B cell (primary cell): Measurements from ENCODE around the gene BMF. TPM values are rescaled to one million over a fixed set of nuclear protein-coding genes. Genes with fewer than 3 reads are reported as not detected.
A peak's percentile ranks its signal among the peaks of the same experiment; 100 is the strongest.

Source experiments
- ATAC-seq: fragments of 200-7000 bp; cut with Tn5 transposase; one replicate; pipeline ENCODE4 v1.10.0; 2021; ENCODE audit warnings: low read depth, mild to moderate bottlenecking, moderate number of reproducible peaks, moderate library complexity
- CTCF ChIA-PET: fragments of 350-600 bp; sonication (Branson Sonifier 250); formaldehyde crosslinking; loops from one replicate; lab custom pipeline; 2021; ENCODE audit warnings: antibody characterized with exemption, inconsistent platforms; lab: Charles Lee
- POLR2A ChIA-PET: fragments of 350-600 bp; sonication (Branson Sonifier 250); formaldehyde crosslinking; loops from one replicate; lab custom pipeline; 2021; ENCODE audit warnings: antibody characterized with exemption; lab: Charles Lee
- DNase-seq: peaks from one replicate; pipeline ENCODE4 v3.0.0; 2013
- H2AFZ ChIP-seq: 2 replicates; pipeline ENCODE4 v1.6.1; 2012; ENCODE audit warnings: mild to moderate bottlenecking, low read depth, low read length; ENCODE audit not compliant: insufficient read depth, poor library complexity, severe bottlenecking
- H3K27ac ChIP-seq, 2 donors: 1 replicate in 1 of 2; 2 replicates in 1 of 2; pipeline ENCODE4 v1.5.1; 2012 to 2013; ENCODE audit warnings: low read length in 2 of 2, mild to moderate bottlenecking in 2 of 2, moderate library complexity in 1 of 2
- H3K27me3 ChIP-seq, 4 experiments: fragments of 200-600 bp in 1 of 4; sonication (generic) in 1 of 4; replicated peaks in 1 of 4; 1 replicate in 2 of 4; 2 replicates in 2 of 4; pipeline versions ENCODE4 v1.6.1 to v1.7.0; 2013 to 2016; ENCODE audit warnings: low read length in 3 of 4, mild to moderate bottlenecking in 2 of 4, mixed read lengths in 1 of 4, moderate library complexity in 1 of 4; ENCODE audit not compliant: insufficient read depth in 4 of 4, control insufficient read depth in 3 of 4; ENCODE audit errors: control extremely low read depth in 1 of 4
- H3K36me3 ChIP-seq, 2 experiments: replicated peaks in 1 of 2; 1 replicate in 1 of 2; 2 replicates in 1 of 2; pipeline versions ENCODE4 v1.6.1 to v1.7.1; 2013; ENCODE audit warnings: low read length in 1 of 2; ENCODE audit not compliant: insufficient read depth in 2 of 2, control insufficient read depth in 1 of 2; ENCODE audit errors: control extremely low read depth in 1 of 2, extremely low read depth in 1 of 2
- H3K4me1 ChIP-seq, 2 donors: fragments of 200-600 bp in 1 of 2; sonication (generic) in 1 of 2; 1 replicate in 1 of 2; 2 replicates in 1 of 2; pipeline versions ENCODE4 v1.5.1 to v1.6.1; 2013 to 2017; ENCODE audit warnings: low read length in 2 of 2; ENCODE audit not compliant: control insufficient read depth in 2 of 2, insufficient read depth in 2 of 2
- H3K4me2 ChIP-seq: replicated peaks from 2 replicates; pipeline ENCODE3; 2012; ENCODE audit warnings: mild to moderate bottlenecking, low read depth, low read length; ENCODE audit not compliant: poor library complexity, severe bottlenecking
- H3K4me3 ChIP-seq, 5 experiments: fragments of 200-600 bp in 1 of 5; sonication (generic) in 1 of 5; 1 replicate in 3 of 5; 2 replicates in 2 of 5; pipeline versions ENCODE4 v1.5.1 to v1.7.0; 2011 to 2016; ENCODE audit warnings: low read length in 4 of 5, mild to moderate bottlenecking in 4 of 5, low read depth in 2 of 5, control low read depth in 1 of 5, moderate library complexity in 1 of 5; ENCODE audit not compliant: insufficient read depth in 1 of 5; ENCODE audit errors: control extremely low read depth in 1 of 5, extremely low read depth in 1 of 5
- H3K79me2 ChIP-seq: fragments of 200-600 bp; sonication (generic); one replicate; pipeline ENCODE4 v1.6.0; 2016; ENCODE audit warnings: low read length; ENCODE audit not compliant: control insufficient read depth, insufficient read depth
- H3K9ac ChIP-seq: fragments of 200-600 bp; sonication (generic); 2 replicates; pipeline ENCODE4 v1.6.1; 2017; ENCODE audit warnings: mild to moderate bottlenecking, low read length, moderate library complexity
- H3K9me3 ChIP-seq, 3 donors: one replicate each; pipeline versions ENCODE4 v1.6.1 to v1.7.1; 2013; ENCODE audit warnings: low read length in 2 of 3; ENCODE audit not compliant: control insufficient read depth in 2 of 3, insufficient read depth in 1 of 3; ENCODE audit errors: control extremely low read depth in 1 of 3
- H4K20me1 ChIP-seq: 2 replicates; pipeline ENCODE4 v1.6.0; 2012; ENCODE audit warnings: mild to moderate bottlenecking, low read length; ENCODE audit not compliant: insufficient read depth, control insufficient read depth, poor library complexity, severe bottlenecking
- H3K27ac Mint-ChIP-seq: one replicate; pipeline ENCODE4 v1.8.0; 2021; ENCODE audit warnings: mixed read lengths
- H3K27me3 Mint-ChIP-seq: one replicate; pipeline ENCODE4 v1.8.0; 2021; ENCODE audit warnings: mixed read lengths
- H3K4me1 Mint-ChIP-seq: one replicate; pipeline ENCODE4 v1.8.0; 2021; ENCODE audit warnings: mixed read lengths
- H3K4me3 Mint-ChIP-seq: one replicate; pipeline ENCODE4 v1.8.0; 2021; ENCODE audit warnings: mixed read lengths
- H3K9me3 Mint-ChIP-seq: one replicate; pipeline ENCODE4 v1.8.0; 2022; ENCODE audit warnings: mixed read lengths; ENCODE audit not compliant: insufficient read depth
- EZH2 ChIP-seq: IDR thresholded peaks from 2 replicates; pipeline ENCODE4 v1.6.1; 2012; ENCODE audit warnings: borderline replicate concordance, low read depth, mild to moderate bottlenecking, moderate library complexity, low read length; ENCODE audit not compliant: insufficient read depth, poor library complexity, severe bottlenecking
- WGBS: methylation state at CpG from one replicate; pipeline ENCODE4 v1.1.5; 2013; ENCODE audit warnings: missing lambda C conversion rate; ENCODE audit not compliant: insufficient coverage; 5-methylcytosine and 5-hydroxymethylcytosine counted together
- intact Hi-C: fragments of 100-400 bp; cut with micrococcal nuclease; formaldehyde crosslinking; loops from one replicate; pipeline ENCODE4 v1.10.0; 2022
- polyA plus RNA-seq: library from polyadenylated mRNA; depleted of rRNA; stranded (reverse); fragments of >200 nt; gene quantifications from 2 replicates; pipeline ENCODE4 v1.2.3, GENCODE V29; 2012
- total RNA-seq, 2 donors: library from RNA; stranded (reverse); fragments of 120-200 nt in 1 of 2; gene quantifications; 1 replicate in 1 of 2; 2 replicates in 1 of 2; pipeline versions ENCODE4 v1.2.3 to v1.2.4, GENCODE V29; 2013 to 2022
- TF ChIP-seq, protein P1 (sequence below): fragments of 200-600 bp; IDR thresholded peaks from one replicate; pipeline ENCODE4 v1.8.0; 2022; ENCODE audit warnings: antibody characterized with exemption, mild to moderate bottlenecking

The BMF gene
- total and polyA plus RNA-seq, 2 donors (not counting 1 experiment from before 2014, with no cell fraction given): 43.2 to 343 TPM

DNA sequence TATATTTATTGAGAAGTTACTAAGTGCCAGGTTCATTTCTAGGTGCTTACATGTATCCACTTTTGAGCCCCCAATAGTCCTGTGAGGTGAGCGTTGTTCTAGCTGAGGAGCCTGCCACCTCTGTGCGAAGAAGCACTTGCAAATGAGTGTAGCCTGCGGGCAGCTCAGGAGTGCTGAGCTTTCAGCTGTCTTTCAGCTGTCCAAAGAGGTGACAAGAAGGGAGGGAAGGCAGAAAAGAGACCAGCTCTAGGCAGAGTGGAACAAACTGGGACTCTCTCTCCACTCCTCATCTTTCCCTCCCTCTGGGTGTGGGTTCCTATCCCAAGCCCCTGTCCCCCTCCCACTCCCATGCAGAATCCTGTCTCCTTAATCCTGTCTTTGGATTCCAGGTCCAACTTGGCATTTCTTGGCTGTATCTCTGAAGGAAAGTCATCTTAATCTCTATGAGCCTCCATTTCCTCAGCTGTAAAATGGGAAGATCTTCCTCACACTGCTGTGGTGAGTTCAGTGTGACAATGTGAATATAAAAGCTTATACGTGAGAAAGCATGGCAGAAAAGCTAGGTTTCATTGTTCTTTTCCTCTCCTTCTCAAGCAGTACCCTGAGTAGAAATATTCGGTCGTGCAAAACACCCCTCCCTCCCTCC is 63.0 kb downstream of the BMF start:
- Mint-ChIP-seq H3K27ac (peak overlapping the region; percentile 86), H3K27me3 (no peaks in the 10 kb centered on the region), H3K9me3 (no peaks in the 10 kb centered on the region), H3K4me3 (peak overlapping the region; percentile 52), H3K4me1 (peaks cover 61% of the 10 kb centered on the region)
- no peaks in the 10 kb centered on the region for H4K20me1 ChIP-seq
- ChIA-PET POLR2A (interaction anchor here (0.6 to 8.4 kb wide), 10 partner anchors 9 to 227 kb away, joined by 3 to 324 read pairs (median 8); partner anchors contain the start of gene BMF), CTCF (interaction anchor here (0.6 to 17.9 kb wide), 40 partner anchors 9 to 291 kb away, joined by 3 to 934 read pairs (median 5); partner anchors contain the start of genes ANKRD63, BMF, BUB1B and PAK6)
- H3K36me3 ChIP-seq: no peaks in the 10 kb centered on the region
- peak overlapping the region; percentile 30 for H3K9ac ChIP-seq
- TF ChIP-seq EZH2: no peak
- TF ChIP-seq, protein P1, sequence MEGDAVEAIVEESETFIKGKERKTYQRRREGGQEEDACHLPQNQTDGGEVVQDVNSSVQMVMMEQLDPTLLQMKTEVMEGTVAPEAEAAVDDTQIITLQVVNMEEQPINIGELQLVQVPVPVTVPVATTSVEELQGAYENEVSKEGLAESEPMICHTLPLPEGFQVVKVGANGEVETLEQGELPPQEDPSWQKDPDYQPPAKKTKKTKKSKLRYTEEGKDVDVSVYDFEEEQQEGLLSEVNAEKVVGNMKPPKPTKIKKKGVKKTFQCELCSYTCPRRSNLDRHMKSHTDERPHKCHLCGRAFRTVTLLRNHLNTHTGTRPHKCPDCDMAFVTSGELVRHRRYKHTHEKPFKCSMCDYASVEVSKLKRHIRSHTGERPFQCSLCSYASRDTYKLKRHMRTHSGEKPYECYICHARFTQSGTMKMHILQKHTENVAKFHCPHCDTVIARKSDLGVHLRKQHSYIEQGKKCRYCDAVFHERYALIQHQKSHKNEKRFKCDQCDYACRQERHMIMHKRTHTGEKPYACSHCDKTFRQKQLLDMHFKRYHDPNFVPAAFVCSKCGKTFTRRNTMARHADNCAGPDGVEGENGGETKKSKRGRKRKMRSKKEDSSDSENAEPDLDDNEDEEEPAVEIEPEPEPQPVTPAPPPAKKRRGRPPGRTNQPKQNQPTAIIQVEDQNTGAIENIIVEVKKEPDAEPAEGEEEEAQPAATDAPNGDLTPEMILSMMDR: no peak
- H3K27ac ChIP-seq: peak overlapping the region; percentile 50 to 69
- H3K27me3 ChIP-seq: no peaks in the 10 kb centered on the region
- peak overlapping the region; percentile 68 for H3K4me2 ChIP-seq
- H3K79me2 ChIP-seq: peaks cover 24% of the 10 kb centered on the region
- WGBS: 72% methylated on average over 5 of the region's 6 CpGs
- peak overlapping the region; percentile 8 for H2AFZ ChIP-seq
- ATAC-seq: peak; percentile 8
- H3K4me1 ChIP-seq: peaks cover 59 to 66% of the 10 kb centered on the region in 2 donors
- peak overlapping the region in 2 of 5 experiments; percentile 12 to 34 for H3K4me3 ChIP-seq
- DNase-seq: no peak
- intact Hi-C loops: loop anchor here (1.0 to 5.0 kb wide), 6 partner anchors 37 to 277 kb away; partner anchors contain the start of gene INAFM2
- no peaks in the 10 kb centered on the region for H3K9me3 ChIP-seq
